Cardiac septum (tissue), 1 donor: ENCODE data around the gene NACA. TPM values are rescaled to one million over a fixed set of nuclear protein-coding genes. Genes with fewer than 3 reads are reported as not detected.

Experiments used
- total RNA-seq: library from RNA; stranded (reverse); fragmentation: NEBNext Ultra II Directional; extraction: Animal tissue kit (Norgen Biotek cat#: 25700); gene quantifications from one replicate; pipeline ENCODE4 v1.2.1, GENCODE V29; 2021
- donor health status: DM: no; HTN: no; CAD: no.

Gene NACA
- total RNA-seq, 1 donor from 2014 or later: 441 TPM

Other genes with a start within 250 kb of the NACA start
- gene GLS2, start 237.1 kb downstream of the NACA start, total RNA-seq: 0.38 TPM
- 23.0 TPM for gene RBMS2, start 203.5 kb downstream of the NACA start, total RNA-seq
- 49.0 TPM for gene BAZ2A, start 95.0 kb downstream of the NACA start, total RNA-seq
- gene ATP5F1B, start 79.3 kb downstream of the NACA start, total RNA-seq: 2,154 TPM
- gene PTGES3, start 37.0 kb downstream of the NACA start, total RNA-seq: 121 TPM
- 2.0 TPM for gene PRIM1, start 27.0 kb upstream of the NACA start, total RNA-seq
- gene HSD17B6, start 38.0 kb upstream of the NACA start, total RNA-seq: not detected
- 0.27 TPM for gene SDR9C7, start 209.1 kb upstream of the NACA start, total RNA-seq
- gene RDH16, start 232.3 kb upstream of the NACA start, total RNA-seq: 0.22 TPM